Stimulated activated CD4-positive, alpha-beta T cell treated with anti-CD3 and anti-CD28 coated beads, Interleukin-4, amount 100 ng/mL, for 48 hours (primary cell): ENCODE measurements around the gene GOLGA8A.
A peak's percentile ranks its signal among the peaks of the same experiment; 100 is the strongest.
"Not testable (repeated sequence)": the region's sequence is repeated elsewhere in the genome, so short reads cannot be mapped to it uniquely, and the experiment has no call there.

Experiments
- DNase-seq, 2 donors: peaks; one replicate each; pipeline ENCODE4 v3.0.0-alpha.2; 2020; ENCODE audit warnings: low read depth in 2 of 2

GOLGA8A gene, protein sequence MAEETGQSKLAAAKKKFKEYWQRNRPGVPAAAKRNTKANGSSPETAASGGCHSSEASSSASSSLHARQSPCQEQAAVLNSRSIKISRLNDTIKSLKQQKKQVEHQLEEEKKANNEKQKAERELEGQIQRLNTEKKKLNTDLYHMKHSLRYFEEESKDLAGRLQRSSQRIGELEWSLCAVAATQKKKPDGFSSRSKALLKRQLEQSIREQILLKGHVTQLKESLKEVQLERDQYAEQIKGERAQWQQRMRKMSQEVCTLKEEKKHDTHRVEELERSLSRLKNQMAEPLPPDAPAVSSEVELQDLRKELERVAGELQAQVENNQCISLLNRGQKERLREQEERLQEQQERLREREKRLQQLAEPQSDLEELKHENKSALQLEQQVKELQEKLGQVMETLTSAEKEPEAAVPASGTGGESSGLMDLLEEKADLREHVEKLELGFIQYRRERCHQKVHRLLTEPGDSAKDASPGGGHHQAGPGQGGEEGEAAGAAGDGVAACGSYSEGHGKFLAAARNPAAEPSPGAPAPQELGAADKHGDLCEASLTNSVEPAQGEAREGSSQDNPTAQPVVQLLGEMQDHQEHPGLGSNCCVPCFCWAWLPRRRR

DNA sequence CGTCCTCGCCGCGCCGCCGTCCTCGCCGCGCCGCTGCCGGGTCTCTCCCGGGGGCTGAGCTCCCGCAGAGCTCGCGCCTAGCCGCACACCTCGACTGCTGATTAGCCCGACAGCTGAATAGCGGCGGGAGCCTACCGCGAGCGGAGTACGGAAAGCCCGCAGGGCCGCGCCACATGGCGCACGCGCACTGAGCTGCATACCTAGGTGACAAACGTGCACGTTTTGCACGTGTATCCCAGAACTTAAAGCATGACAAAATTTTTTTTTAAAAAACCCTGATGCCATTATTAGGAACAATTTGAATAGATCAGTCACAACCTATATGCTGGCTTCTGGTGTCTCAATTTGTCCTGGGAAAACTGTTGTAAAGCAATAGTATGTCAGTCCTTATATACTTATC, at the start of gene GOLGA8A:
TSS of gene GOLGA8A (minus strand) at position 122 of the 400 bp plus-strand sequence. CDS start 48,117 bp downstream, outside the sequence.
- peak; percentile 79 to 82 for DNase-seq

DNA sequence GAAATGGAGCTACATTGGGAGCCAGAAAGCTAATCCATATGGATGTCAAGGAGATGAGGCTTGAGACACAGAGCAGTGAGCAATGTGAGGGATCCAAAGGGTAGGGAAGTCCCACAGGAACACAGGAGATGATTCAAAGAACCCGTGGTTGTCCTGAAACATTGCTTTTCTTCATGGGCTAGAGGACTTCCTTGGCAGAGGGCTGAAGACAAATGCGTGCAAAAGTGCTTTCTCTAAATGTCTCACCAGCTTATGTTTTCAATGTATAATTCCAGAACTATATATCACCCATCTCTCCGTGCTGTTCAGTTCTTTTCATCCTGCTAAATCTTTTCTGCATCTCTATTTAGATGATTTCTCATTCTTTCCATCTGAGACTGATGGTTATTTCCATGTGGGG, 46.0 kb upstream of the GOLGA8A start:
- no peak for DNase-seq

DNA sequence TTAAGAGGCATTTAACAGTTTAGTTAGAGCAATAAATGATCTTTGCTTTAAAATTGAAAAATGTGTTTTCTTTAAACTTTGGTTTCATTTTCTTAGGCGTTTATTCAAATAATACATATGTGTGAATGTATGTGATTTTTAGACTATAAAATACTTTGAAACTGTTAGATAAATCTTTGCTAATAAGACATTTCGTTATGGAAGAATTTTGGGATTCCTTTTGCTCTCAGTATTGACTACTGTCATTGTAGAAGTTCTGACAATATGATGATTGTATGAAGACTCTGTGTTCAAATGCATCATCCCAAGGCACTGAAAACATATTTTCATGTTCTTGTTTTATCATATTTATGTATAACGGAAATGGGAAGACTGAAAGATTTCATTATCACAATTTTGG, 43.8 kb upstream of the GOLGA8A start:
- DNase-seq = no peak

DNA sequence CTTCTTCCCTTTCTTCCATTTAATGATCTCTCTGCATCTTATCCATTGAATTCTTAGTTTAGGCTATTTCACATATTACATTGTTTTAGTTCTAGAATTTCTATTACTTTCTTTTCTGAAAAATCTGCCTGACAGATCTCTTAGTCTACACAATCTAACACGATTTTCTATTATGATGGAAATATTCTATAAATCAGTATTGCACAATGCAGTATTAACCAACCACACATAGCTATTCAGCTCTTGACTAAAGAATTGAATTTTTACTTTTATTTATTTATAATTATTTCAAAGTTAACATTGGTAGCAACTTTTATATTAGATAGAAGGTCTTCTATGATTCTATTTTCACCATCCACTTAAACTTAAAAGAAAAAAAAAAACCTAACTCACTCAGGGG, 36.2 kb upstream of the GOLGA8A start:
- no peak for DNase-seq

DNA sequence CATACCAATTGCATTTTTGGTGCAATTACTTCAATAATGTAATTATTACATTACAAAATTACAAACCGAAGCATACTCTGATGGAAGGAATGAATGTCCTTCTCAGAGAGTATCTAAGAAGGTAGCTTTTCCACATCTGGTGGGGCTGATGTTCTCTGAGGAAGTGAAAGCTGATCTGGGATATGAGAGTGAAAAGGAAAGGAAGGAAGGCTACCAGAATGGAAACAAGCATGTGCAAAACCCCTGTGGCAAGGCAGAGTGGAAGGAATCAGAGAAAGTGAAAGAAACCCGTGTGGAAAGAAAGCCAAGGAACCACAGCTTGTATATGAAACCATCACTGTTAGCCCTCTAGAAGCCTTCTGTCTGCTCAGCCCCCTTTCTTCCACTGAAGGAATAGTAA, 35.3 kb upstream of the GOLGA8A start:
- DNase-seq = no peak

DNA sequence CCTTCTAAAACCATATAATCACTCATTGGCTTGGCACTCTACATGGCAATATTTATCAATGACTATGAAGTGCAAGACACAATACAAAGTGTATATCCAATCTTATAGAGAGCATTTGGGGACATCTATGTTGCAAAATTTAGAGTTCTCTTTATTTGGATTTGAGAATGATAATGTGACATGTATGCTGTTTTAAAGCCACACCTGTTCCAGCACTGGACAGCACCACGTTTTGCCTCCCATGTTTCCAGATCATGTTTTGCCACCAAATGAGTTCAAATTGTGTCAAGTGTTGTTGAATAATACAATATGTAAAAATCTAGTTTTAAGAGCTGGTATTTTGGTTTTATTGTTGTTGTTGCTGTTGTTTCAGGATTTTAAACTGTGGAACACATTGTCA, 33.3 kb upstream of the GOLGA8A start:
- DNase-seq = no peak

DNA sequence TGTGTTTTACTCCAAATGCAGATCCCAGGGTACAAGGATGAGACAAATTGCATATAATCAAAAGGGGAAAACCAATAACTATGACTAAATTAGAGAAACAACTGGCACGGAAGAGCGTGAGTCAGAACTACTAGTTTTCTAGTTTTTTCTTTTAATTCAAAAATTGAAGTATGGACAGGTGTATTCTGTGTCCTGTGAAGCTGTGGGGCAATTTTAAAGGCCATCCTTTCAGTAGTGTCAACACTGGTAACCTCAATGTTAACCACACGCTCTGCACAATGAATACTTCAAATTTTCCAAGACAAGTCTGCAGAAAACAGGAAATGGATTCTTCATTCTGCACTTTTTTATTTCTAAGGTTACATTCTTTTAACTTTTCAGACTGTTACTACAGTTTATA, 32.5 kb upstream of the GOLGA8A start:
- no peak for DNase-seq

DNA sequence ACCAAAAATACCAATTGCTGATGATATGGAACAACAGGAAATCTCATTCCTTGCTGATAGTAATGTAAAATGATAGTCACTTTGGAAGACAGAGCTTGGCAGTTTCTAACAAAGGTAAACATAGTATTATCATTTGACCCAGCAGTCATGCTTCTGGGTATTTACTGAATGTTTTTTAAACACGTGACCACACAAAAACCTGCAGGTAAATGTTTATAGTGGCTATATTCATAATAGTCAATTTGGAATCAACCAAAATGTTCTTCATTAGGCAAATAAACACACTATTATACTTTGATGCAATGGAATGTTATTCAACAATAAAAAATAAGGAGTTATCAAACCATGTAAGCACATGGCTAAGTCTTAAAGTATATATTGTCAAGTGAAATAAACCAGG, 24.1 kb upstream of the GOLGA8A start:
- no peak for DNase-seq

DNA sequence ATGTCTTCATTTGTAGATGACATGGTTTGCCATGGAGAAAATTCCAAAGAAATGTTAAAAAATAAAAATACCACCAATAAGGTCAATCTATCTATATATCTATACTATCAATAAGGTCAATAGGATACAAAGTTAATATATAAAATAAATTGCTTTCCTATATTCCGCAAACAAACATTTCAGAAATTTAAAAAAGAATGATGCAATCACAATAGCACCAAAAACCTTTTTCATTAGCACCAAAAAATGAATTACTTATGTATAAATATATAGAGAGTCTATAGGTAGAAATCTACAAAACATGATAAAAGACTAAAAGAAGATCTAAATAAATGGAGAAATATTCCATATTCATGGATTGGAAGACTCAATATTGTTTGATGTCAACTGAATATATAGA, 22.8 kb upstream of the GOLGA8A start:
- no peak for DNase-seq

DNA sequence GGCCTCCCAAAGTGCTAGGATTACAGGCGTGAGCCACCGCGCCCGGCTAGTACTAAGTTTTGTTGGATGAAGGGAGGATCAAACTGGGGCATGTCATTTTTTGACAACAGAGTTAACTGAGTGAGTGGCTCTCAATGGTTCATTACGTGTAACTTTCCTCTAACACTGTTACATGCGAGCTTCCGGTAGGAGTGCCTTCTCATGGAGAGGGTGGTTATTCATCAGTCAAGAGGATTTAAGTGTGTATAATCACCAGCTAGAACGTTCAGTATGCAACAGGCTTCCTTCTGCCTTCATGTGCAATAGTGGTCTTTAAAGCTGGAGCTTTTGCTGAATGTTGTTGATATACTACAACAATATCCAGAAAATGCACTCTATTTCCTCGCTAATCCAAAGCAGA, 19.1 kb upstream of the GOLGA8A start:
- no peak for DNase-seq

DNA sequence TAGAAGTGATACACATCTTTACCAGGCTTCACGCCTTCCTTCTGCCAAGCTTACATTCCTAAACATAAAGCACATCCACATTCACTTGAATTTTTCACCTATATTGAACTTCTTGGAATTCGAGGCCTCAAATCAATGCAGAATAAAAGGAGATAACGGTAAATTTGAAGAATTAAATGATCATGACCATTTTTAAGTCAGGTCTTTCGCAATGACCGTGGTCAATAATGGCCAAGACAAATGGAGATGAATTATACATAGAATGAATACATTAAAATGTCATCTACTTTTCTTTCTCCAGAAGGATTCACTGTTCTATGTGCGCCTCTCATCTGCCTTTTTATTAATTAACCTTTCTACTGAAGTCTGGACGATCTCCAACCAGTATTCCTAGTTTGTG, 5.3 kb upstream of the GOLGA8A start:
- DNase-seq = no peak

DNA sequence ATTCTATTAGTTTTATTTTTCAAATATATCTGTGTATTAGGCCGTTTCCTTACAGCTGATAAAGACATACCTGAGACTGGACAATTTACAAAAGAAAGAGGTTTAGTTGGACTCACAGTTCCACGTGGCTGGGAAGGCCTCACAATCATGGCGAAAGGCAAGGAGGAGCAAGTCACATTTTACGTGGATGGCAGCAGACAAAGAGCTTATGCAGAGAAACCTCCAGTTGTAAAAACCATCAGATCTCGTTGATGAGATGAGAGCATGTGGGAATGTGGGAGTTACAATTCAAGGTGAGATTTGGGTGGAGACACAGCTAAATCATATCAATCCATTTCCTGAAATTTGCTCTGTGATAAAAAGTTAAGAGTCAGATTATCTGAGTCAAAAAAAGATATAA, 2.3 kb upstream of the GOLGA8A start:
- DNase-seq = no peak

DNA sequence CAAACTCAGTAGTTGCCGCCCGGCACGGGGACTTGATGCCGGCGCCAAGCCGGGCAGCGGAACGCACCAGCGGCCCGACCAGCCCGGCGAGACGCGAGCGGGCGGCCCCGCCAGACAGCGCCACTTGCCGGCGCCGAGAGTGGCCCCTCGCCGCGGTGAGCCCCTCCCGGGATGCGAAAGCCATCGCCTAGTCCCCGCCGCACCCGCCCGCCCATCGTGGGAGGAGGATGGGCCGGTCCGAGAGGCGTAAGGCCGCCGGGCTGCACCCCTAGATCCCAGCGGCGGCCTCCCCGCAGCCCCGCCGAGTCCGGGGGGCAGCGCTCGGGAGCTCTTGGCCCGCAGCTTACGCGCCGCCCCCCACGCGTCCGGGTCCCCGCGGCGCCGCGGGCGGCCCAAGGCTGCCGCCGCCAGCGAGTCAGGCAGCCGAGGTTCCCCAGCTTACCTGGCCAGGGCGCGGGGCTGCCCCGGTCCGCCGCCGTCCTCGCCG, 609 bp downstream of the GOLGA8A start:
- DNase-seq = peak; percentile 34 to 39

DNA sequence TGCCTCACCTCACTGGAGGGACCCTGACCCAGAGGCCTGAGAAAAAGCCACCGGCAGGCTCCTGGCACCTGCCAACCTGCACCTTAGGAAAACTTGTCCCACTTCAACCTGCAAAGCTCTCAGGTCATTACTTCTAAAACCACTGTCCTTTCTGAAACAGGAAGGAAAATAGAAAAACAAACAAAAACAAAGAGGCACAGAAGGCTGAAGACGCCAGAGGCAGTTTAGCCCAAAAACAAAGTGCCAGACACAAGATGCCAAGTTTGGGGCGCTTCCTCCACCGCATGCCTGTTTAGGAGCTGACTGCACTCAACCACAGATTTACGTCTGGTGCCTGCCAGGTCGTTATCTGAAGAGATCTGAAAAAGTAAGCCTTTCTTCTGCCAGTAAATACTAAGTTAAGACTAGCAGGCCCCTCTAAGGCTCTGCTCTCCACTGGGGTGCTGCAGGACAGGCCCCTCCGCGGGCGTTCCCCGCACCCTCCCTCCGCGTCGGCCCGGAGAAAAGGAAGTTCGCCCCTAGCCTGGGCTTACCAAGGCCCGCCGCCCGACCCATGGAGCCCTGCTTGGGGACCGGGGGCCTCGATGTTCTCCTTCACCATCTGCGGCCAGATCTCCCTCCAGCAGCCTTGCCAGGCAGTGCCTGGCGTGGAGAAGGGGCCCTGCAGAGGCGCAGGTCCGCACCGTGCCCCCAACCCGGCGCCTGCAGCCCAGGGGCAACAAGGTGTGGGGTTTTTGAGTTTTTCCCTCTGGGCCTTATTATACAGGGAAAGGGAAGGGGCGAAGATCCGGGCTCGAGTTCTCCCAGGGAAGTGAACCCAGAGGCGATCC, 1.3 kb downstream of the GOLGA8A start:
- peak in 1 of 2 donors; percentile 11 for DNase-seq

DNA sequence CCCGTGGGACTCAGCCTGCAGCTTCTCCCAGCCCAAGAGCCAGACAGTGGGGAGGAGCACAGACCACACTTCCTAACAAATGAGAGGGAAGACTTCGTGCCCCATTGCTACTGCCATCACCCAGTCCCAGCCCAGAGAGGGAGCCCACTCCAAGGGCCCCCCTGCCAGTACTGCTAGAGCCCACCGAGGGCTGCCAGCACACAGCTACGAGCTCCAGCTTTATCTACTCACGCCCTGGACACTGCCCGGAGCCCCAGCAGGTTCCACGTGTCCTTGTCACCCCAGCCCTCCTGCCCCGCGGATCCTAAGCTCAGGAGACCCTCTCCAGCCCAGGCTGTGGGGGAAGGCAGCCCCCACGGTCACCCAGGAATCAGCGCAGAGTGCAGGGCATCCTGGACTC, 1.9 kb downstream of the GOLGA8A start:
- no peak for DNase-seq

DNA sequence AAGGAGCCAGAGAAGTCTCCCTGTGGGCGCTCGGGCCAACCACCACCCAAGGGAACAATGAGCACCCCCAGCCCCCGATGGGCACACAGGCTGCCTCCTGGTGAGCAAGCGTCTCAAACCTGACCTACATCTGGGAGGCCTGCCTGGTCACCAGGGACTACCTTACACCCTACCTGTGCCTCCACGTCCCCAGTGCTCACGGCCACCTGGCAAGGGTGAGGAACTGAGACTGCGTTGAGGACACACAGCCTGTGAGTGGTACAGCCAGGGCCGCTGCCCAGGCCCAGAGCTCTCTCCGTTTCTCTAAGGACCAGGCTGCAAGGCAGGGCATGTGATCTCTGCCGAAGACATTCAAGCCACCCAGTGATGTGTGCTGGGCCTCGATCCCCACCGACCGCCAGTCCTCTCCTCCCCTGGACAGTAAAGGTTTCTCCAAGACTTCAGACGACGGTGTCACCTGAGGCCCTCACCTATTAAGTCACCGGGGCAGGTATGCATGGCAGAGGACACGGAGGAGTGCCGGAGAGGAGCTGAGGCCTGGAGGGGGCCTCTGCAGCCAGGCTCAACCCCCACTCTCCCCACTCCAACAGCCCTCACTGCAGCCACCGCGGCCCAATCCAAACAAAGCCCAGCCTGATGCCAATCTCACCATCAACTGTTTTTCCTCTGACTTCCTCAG, 2.8 kb downstream of the GOLGA8A start:
- no peak for DNase-seq

DNA sequence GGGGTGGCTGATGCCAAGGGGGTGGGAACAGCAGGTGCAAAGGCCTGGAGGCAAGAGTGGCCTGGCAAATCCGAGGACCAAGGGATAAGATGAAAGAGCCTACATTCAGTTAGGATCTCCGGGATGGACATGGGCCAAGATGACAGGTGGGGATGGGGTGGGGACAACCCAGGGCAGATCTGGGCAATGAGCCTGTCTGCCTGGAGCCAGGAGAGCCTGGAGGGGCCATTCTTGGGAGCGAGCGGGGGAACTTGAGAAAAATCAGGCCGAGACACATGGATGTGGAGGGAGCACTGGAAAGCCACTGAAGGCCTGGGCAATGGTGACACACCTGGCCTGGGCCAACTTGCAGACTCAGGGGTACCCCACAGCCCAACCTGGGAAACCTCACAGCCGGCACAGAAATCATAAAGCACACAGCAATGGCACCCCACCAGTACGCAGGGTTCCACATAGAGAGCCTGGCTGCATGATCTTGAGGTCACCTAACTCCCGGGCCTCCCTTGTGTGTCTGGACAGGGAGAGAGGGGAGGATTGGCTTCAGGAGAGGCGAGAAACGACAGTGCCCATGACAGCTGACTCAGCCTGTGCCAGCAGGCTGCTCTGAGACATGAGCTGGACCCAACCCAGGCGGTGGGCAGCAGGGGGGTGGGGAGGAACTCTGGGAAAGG, 3.5 kb downstream of the GOLGA8A start:
- DNase-seq = not testable (repeated sequence)

DNA sequence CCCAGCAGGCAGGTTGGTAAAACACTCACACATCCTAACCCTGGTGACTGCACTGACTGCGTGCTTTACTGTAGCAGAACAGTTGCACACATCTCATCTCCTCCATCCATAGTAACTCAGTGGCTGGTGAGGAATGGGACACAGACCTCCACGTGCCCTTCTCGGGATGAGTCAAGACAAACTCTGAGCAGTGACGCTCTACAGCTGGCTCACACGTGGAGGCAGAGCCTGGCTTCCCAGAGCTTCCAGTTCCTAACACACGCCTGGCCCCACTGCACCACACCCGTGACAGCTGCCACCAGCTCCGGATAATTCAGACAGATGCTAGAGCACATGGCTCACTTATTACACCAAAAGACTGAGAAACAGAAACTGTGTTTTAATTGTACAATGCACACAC, 7.0 kb downstream of the GOLGA8A start:
- DNase-seq = not testable (repeated sequence)

DNA sequence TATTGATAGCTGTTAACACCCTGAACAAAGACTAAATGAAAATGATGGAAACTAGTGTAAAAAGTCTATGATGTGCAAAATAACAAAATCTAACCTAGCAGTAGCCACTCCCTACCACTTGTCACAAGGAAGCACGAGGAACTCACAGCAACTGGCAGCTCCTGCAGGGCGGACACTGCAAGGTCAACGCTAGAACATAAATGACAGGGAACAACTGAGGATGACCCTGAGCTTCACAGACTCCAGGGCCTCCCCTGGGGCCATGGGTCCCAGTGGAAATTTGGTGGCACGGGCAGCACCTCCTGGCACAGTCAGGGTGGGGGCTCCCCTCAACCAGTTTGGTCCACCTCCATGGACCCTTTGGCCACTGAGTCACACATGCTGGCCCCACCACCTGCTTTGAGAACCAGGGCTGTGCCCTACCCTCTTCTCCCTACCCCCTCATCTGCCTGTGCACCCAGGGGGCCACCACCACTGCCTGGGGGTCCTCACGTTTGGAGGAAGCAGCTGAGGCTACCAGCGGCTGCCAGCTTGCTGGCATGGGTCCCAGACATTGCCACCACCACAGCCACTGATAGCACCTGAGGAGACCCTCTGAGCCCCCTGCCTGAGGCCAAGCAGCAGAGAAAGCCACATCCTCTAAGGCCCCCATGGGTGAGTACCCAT, 14.1 kb downstream of the GOLGA8A start:
- DNase-seq = not testable (repeated sequence)

DNA sequence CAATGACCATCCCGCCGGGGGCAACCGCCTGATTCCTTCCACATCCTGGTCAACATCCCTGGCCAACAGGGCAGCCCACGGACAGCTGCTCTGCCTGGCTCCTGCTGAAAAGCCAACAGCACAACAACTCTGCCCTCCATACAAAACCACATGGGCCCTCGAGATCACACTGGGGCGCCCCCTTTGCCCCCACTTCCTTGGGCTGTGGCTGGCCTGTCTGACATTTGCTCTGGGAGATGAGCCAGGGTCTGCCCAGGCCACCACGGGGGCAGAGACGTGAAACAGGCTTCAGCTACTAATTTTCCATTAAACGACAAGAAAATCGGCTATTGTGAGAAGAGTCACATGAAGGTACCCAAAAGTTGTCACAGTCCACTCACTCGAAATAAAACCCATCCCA, 16.7 kb downstream of the GOLGA8A start:
- DNase-seq = not testable (repeated sequence)

DNA sequence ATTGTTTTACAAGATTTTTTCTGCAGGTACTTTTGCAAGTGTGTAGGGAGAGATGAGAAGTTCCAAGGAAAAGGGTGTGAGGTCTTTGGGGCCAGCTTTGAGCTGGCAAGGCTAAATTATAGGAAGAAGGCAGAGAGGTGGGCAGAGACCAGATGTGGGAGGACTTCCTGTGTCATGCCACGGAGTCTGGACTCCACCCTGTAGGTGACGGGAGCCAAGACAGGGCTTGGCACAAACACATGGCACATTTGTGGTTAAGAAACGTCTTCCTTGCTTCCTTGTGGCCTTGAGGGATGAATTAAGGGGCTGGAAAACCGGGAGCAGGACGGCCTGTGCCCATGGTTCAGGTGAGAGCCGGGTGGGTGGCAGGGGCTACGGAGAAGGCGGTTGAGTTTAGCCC, 19.2 kb downstream of the GOLGA8A start:
- DNase-seq = not testable (repeated sequence)
